ENCODE data around the gene JUNB.

DNA sequence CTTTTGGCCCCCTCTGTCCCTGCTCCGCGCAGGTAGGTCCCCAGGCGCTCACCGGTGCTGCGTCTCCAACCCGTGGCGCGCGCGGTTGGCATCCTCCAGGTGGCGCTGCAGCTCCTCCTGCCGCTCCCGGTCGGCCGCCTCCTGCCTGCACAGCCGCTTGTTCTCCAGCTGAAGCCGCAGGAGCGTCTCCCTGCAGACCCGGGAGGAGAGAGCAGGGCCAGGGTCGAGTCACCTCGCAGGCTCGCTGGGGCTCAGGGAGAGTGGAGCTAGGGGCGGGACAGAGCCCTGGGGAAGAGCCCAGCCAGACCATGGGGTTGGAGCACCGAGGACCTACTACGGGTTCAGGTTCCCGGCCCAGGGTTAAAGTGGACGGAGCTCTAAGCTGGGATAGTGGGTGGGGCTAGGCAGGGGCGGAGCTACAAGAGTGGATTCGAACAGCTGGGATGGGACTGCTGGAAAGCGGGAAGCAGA is 25.2 kb upstream of the JUNB start:
- TF ChIP-seq CTCF (IDR thresholded peaks at IDR 0.05; ENCODE audit: insufficient read depth, low read depth, low read length) (peak; percentile 31), EZH2 (IDR thresholded peaks at IDR 0.05; ENCODE audit: insufficient read depth, low read length) (no peak)

All from astrocyte (in vitro differentiated cells and primary cell).